H9 (cell line): ENCODE measurements around the gene NPPC. TPM values are rescaled to one million over a fixed set of nuclear protein-coding genes. Genes with fewer than 3 reads are reported as not detected.

ENCODE experiments used
- DNase-seq: peaks from one replicate; pipeline ENCODE4 v3.0.0-alpha.2; 2017
- H2AFZ ChIP-seq: one replicate; pipeline ENCODE4 v1.6.1; 2013; ENCODE audit warnings: mild to moderate bottlenecking, low read length, control low read depth, moderate library complexity
- H2AK5ac ChIP-seq: 2 replicates; pipeline ENCODE4 v1.6.1; 2013; ENCODE audit warnings: low read length, control low read depth, mixed read lengths; ENCODE audit not compliant: insufficient read length
- H2BK120ac ChIP-seq: one replicate; pipeline ENCODE4 v1.6.1; 2013; ENCODE audit warnings: low read depth, mild to moderate bottlenecking, low read length, control low read depth, inconsistent platforms; ENCODE audit not compliant: poor library complexity, severe bottlenecking
- H2BK12ac ChIP-seq: 2 replicates; pipeline ENCODE4 v1.6.1; 2013; ENCODE audit warnings: low read length, control low read depth, mixed read lengths, low read depth; ENCODE audit not compliant: insufficient read length
- H2BK15ac ChIP-seq: 2 replicates; pipeline ENCODE4 v1.6.1; 2013; ENCODE audit warnings: low read depth, low read length, control low read depth
- H2BK20ac ChIP-seq: one replicate; pipeline ENCODE4 v1.6.1; 2013; ENCODE audit warnings: low read depth, mild to moderate bottlenecking, low read length, control low read depth, inconsistent platforms; ENCODE audit not compliant: poor library complexity, severe bottlenecking
- H2BK5ac ChIP-seq: 2 replicates; pipeline ENCODE4 v1.6.1; 2013; ENCODE audit warnings: low read length, control low read depth, mixed read lengths; ENCODE audit not compliant: insufficient read length
- H3K14ac ChIP-seq: 2 replicates; pipeline ENCODE4 v1.6.1; 2013; ENCODE audit warnings: low read length, control low read depth; ENCODE audit not compliant: insufficient read depth
- H3K18ac ChIP-seq: 2 replicates; pipeline ENCODE4 v1.6.1; 2013; ENCODE audit warnings: low read depth, mild to moderate bottlenecking, mixed read lengths, low read length, control low read depth; ENCODE audit not compliant: insufficient read length
- H3K23ac ChIP-seq: 2 replicates; pipeline ENCODE4 v1.6.1; 2013; ENCODE audit warnings: low read length, control low read depth, mixed read lengths, low read depth; ENCODE audit not compliant: insufficient read length
- H3K23me2 ChIP-seq: 2 replicates; pipeline ENCODE4 v1.6.1; 2013; ENCODE audit warnings: low read depth, mild to moderate bottlenecking, mixed read lengths, low read length, control low read depth; ENCODE audit not compliant: insufficient read length, poor library complexity, severe bottlenecking
- H3K27ac ChIP-seq: 2 replicates; pipeline ENCODE4 v1.5.1; 2013; ENCODE audit warnings: low read length, control low read depth, mixed read lengths, low read depth; ENCODE audit not compliant: insufficient read length
- H3K27me3 ChIP-seq: 2 replicates; pipeline ENCODE4 v1.6.1; 2013; ENCODE audit warnings: low read length, control low read depth, inconsistent platforms; ENCODE audit not compliant: insufficient read depth
- H3K4ac ChIP-seq: 2 replicates; pipeline ENCODE4 v1.6.1; 2013; ENCODE audit warnings: low read depth, mild to moderate bottlenecking, control low read depth, inconsistent platforms, low read length, moderate library complexity
- H3K4me1 ChIP-seq: 2 replicates; pipeline ENCODE4 v1.6.1; 2013; ENCODE audit warnings: low read length, control low read depth, inconsistent platforms; ENCODE audit not compliant: insufficient read depth
- H3K4me2 ChIP-seq: 2 replicates; pipeline ENCODE4 v1.6.1; 2013; ENCODE audit warnings: low read length, control low read depth, mixed read lengths; ENCODE audit not compliant: insufficient read length, insufficient read depth
- H3K56ac ChIP-seq: 2 replicates; pipeline ENCODE4 v1.6.1; 2013; ENCODE audit warnings: low read depth, mild to moderate bottlenecking, mixed read lengths, low read length, control low read depth; ENCODE audit not compliant: insufficient read length
- H3K79me1 ChIP-seq: 2 replicates; pipeline ENCODE4 v1.6.1; 2013; ENCODE audit warnings: low read depth, mild to moderate bottlenecking, moderate library complexity, low read length, control low read depth, inconsistent platforms; ENCODE audit not compliant: insufficient read depth, poor library complexity, severe bottlenecking
- H3K79me2 ChIP-seq: 2 replicates; pipeline ENCODE4 v1.6.1; 2013; ENCODE audit warnings: low read length, control low read depth, inconsistent platforms; ENCODE audit not compliant: insufficient read depth
- H3K9ac ChIP-seq: 2 replicates; pipeline ENCODE4 v1.6.1; 2013; ENCODE audit warnings: low read length, control low read depth, mixed read lengths; ENCODE audit not compliant: insufficient read length; ENCODE audit errors: extremely low read depth
- H3K9me3 ChIP-seq: one replicate; pipeline ENCODE4 v1.6.1; 2013; ENCODE audit warnings: low read depth, low read length, inconsistent platforms; ENCODE audit not compliant: control insufficient read depth
- H3T11ph ChIP-seq: one replicate; pipeline ENCODE4 v1.6.1; 2013; ENCODE audit warnings: mild to moderate bottlenecking, low read length, control low read depth, inconsistent platforms
- H4K20me1 ChIP-seq: one replicate; pipeline ENCODE4 v1.6.1; 2013; ENCODE audit not compliant: control insufficient read depth, insufficient read length, insufficient read depth
- H4K5ac ChIP-seq: 2 replicates; pipeline ENCODE4 v1.6.1; 2013; ENCODE audit warnings: low read depth, mild to moderate bottlenecking, mixed read lengths, low read length, control low read depth; ENCODE audit not compliant: insufficient read length
- H4K8ac ChIP-seq: replicated peaks from 2 replicates; pipeline ENCODE4 v1.6.1; 2013; ENCODE audit warnings: low read length, control low read depth, mixed read lengths, low read depth; ENCODE audit not compliant: insufficient read length
- H4K91ac ChIP-seq: 2 replicates; pipeline ENCODE4 v1.6.1; 2013; ENCODE audit warnings: low read depth, mild to moderate bottlenecking, moderate library complexity, mixed read lengths, low read length, control low read depth; ENCODE audit not compliant: insufficient read length
- H3K27ac Mint-ChIP-seq, 3 experiments: 2 replicates in 2 of 3; 3 replicates in 1 of 3; pipeline ENCODE4 v1.8.0; 2020 to 2021; ENCODE audit warnings: mixed read lengths in 3 of 3, mild to moderate bottlenecking in 1 of 3, moderate library complexity in 1 of 3
- H3K27me3 Mint-ChIP-seq: 2 replicates; pipeline ENCODE4 v1.8.0; 2021; ENCODE audit warnings: low read depth, mild to moderate bottlenecking, moderate library complexity, mixed read lengths
- H3K36me3 Mint-ChIP-seq, 3 experiments: 2 replicates in 2 of 3; 3 replicates in 1 of 3; pipeline ENCODE4 v1.8.0; 2020 to 2021; ENCODE audit warnings: low read depth in 3 of 3, mixed read lengths in 3 of 3; ENCODE audit not compliant: insufficient read depth in 1 of 3
- H3K4me1 Mint-ChIP-seq, 2 experiments: 2 replicates each; pipeline ENCODE4 v1.8.0; 2020; ENCODE audit warnings: mixed read lengths in 2 of 2
- H3K4me3 Mint-ChIP-seq, 2 experiments: 2 replicates in 1 of 2; 3 replicates in 1 of 2; pipeline ENCODE4 v1.8.0; 2020 to 2021; ENCODE audit warnings: mild to moderate bottlenecking in 2 of 2, mixed read lengths in 2 of 2, moderate library complexity in 1 of 2
- H3K9me3 Mint-ChIP-seq, 2 experiments: 2 replicates in 1 of 2; 3 replicates in 1 of 2; pipeline ENCODE4 v1.8.0; 2020; ENCODE audit warnings: mild to moderate bottlenecking in 2 of 2, mixed read lengths in 2 of 2, moderate library complexity in 1 of 2
- WGBS: extraction: QIAGEN DNeasy Blood & Tissue Kit; methylation state at CpG from one replicate; pipeline ENCODE4 v1.1.7; 2013; ENCODE audit warnings: missing lambda C conversion rate, low lambda C conversion rate, mixed read lengths; ENCODE audit not compliant: insufficient read length; ENCODE audit errors: extremely low coverage; 5-methylcytosine and 5-hydroxymethylcytosine counted together
- total RNA-seq: library from RNA; stranded (reverse); gene quantifications from 2 replicates; pipeline ENCODE4 v1.2.1, GENCODE V29; 2021
- TF ChIP-seq, protein P1 (sequence below): fragments of 200-600 bp; sonication (generic); conservative IDR thresholded peaks from 3 replicates; pipeline ENCODE4 v1.8.0; 2021; ENCODE audit warnings: antibody characterized with exemption, mild to moderate bottlenecking

Gene NPPC
- total RNA-seq, 1 experiment from 2014 or later = 1.1 TPM

DNA sequence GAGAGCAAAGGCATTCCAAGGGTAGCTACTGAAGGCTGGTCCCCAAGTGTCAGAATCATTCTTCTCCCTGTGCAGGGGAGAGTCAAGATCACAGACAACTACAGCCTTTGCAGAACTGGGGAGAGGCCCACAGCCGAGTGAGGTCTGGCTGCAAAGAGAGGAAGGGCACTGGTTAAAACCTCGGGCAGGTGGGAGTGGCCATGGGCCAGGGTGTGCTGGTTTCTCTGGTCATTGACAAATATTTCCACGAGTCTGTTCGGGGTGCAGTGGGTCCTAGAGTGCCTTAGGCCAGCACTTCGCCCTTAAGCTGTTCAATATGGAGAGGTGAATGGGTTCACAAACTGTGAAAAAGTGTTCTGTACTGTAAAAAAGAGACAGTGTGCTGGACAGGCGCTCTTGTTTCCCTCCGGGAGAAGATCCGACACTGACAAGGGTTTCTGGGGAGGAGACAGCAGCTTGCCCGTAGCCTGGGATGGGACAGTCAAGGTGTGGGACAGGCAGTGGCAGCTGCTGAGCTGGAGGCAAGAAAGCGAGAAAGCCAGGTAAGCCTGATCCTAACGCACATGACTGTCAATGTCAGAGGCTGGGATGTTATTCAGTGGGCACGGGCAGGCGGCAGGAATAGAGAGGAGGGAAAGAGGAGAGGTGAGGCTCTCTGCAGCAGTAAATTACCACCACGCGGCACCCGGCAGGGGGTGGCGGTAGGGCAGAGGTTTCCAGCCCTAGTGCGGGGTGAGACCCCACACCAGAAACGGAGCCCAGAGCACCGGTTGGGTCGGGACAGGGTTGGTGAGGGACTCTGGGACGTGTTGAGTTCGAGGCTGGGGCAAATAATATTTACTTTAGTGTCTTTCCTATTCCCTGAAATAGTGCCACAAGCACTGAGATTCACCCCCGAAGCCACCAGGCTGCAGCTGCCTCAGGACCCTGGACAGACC lies 2.0 kb downstream of the NPPC start:
- Mint-ChIP-seq H3K36me3 (no peaks in the 10 kb centered on the region), H3K4me3 (peak overlapping the region; percentile 10 to 50; a peak in 4 of 5 replicates), H3K27ac (no peak overlapping the region; a peak in 1 of 7 replicates), H3K4me1 (peaks cover 17 to 24% of the 10 kb centered on the region in 2 experiments), H3K27me3 (peaks cover 55% of the 10 kb centered on the region), H3K9me3 (no peaks in the 10 kb centered on the region)
- no peak for DNase-seq
- Histone ChIP-seq H3K9me3 (no peaks in the 10 kb centered on the region), H4K5ac (no peak overlapping the region), H3K56ac (no peak overlapping the region), H3K9ac (no peak overlapping the region), H3K79me2 (no peaks in the 10 kb centered on the region), H3K4ac (no peak overlapping the region), H3K23me2 (peaks cover 21% of the 10 kb centered on the region), H3K18ac (no peak overlapping the region), H3K14ac (no peak overlapping the region), H4K8ac (no peak overlapping the region), H3K4me2 (peak overlapping the region; percentile 71), H2BK20ac (no peak overlapping the region), H2BK12ac (no peak overlapping the region), H3T11ph (no peak overlapping the region), H2BK5ac (no peak overlapping the region), H2AK5ac (no peak overlapping the region), H2BK120ac (no peak overlapping the region), H2AFZ (no peak overlapping the region), H2BK15ac (no peak overlapping the region), H3K4me1 (no peaks in the 10 kb centered on the region; the same call in 1 of the 2 replicates), H3K79me1 (no peaks in the 10 kb centered on the region), H4K20me1 (no peaks in the 10 kb centered on the region), H3K27me3 (peaks cover 22% of the 10 kb centered on the region; the same call in 1 of the 2 replicates), H3K23ac (no peak overlapping the region), H4K91ac (no peak overlapping the region), H3K27ac (no peak overlapping the region)
- TF ChIP-seq, protein P1, sequence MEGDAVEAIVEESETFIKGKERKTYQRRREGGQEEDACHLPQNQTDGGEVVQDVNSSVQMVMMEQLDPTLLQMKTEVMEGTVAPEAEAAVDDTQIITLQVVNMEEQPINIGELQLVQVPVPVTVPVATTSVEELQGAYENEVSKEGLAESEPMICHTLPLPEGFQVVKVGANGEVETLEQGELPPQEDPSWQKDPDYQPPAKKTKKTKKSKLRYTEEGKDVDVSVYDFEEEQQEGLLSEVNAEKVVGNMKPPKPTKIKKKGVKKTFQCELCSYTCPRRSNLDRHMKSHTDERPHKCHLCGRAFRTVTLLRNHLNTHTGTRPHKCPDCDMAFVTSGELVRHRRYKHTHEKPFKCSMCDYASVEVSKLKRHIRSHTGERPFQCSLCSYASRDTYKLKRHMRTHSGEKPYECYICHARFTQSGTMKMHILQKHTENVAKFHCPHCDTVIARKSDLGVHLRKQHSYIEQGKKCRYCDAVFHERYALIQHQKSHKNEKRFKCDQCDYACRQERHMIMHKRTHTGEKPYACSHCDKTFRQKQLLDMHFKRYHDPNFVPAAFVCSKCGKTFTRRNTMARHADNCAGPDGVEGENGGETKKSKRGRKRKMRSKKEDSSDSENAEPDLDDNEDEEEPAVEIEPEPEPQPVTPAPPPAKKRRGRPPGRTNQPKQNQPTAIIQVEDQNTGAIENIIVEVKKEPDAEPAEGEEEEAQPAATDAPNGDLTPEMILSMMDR = no peak
- no CpG with 5 or more reads among the region's 24 CpGs for WGBS
